Mononuclear cell (primary cell): ENCODE data around the gene TSC2. TPM values are rescaled to one million over a fixed set of nuclear protein-coding genes. Genes with fewer than 3 reads are reported as not detected.

Source experiments
- H3K27me3 ChIP-seq: 2 replicates; pipeline ENCODE4 v1.6.0; 2011; ENCODE audit warnings: low read length, control low read depth; ENCODE audit not compliant: insufficient read depth
- H3K4me1 ChIP-seq: 2 replicates; pipeline ENCODE4 v1.5.1; 2011; ENCODE audit warnings: mild to moderate bottlenecking, low read length, control low read depth; ENCODE audit not compliant: insufficient read depth
- H3K4me3 ChIP-seq: 2 replicates; pipeline ENCODE4 v1.5.1; 2011; ENCODE audit warnings: mild to moderate bottlenecking, low read length, moderate library complexity
- H3K9me3 ChIP-seq: 2 replicates; pipeline ENCODE4 v1.5.1; 2011; ENCODE audit warnings: low read depth, mild to moderate bottlenecking, control low read depth, low read length
- total RNA-seq: library from RNA; depleted of rRNA; stranded (reverse); fragments of >200 nt; gene quantifications from one replicate; pipeline ENCODE4 v1.2.3, GENCODE V29; 2012

The TSC2 gene
- total RNA-seq, 1 donor = 28.3 TPM

- Histone ChIP-seq H3K27me3 (no peaks in the 10 kb centered on the region), H3K4me3 (no peak overlapping the region), H3K9me3 (no peaks in the 10 kb centered on the region), H3K4me1 (peaks cover 9% of the 10 kb centered on the region)
Observed at GRCh38 chr16:2042986-2043666, 4.7 kb upstream of the TSC2 start.

GRCh38 chr16:2043667-2044451 lies 3.9 kb upstream of the TSC2 start:
- Histone ChIP-seq H3K9me3 (no peaks in the 10 kb centered on the region), H3K27me3 (no peaks in the 10 kb centered on the region), H3K4me1 (peaks cover 16% of the 10 kb centered on the region), H3K4me3 (no peak overlapping the region)

- Histone ChIP-seq H3K9me3 (no peaks in the 10 kb centered on the region), H3K4me3 (no peak overlapping the region), H3K4me1 (peaks cover 19% of the 10 kb centered on the region), H3K27me3 (no peaks in the 10 kb centered on the region)
Observed at GRCh38 chr16:2044541-2044940, 3.2 kb upstream of the TSC2 start.

- H3K4me1 ChIP-seq = peaks cover 19% of the 10 kb centered on the region
Observed at GRCh38 chr16:2045965-2046892, 1.6 kb upstream of the TSC2 start.

DNA sequence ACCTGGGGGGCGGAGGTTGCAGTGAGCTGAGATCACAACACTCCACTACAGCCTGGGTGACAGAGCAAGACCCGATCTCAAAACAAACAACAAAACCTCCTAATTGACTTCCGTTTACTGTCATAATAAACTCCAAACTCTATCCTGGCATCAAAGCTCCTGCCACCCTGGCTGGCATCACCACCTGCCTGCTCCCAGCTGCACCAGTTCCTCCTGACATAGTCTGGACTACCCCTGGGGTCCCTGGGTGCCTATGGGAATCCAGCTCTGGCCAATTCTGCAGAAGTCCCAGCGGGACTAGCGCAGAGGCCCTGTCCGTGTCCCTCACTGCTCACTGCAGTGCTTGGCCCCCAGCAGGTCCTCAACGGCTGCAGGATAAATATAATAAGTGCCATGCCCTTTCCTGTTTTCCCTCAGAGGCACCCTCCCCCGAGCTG lies 874 bp upstream of the TSC2 start:
- Histone ChIP-seq H3K27me3 (no peaks in the 10 kb centered on the region), H3K9me3 (no peaks in the 10 kb centered on the region), H3K4me3 (peak overlapping the region; percentile 76), H3K4me1 (peaks cover 19% of the 10 kb centered on the region)

More at GRCh38 chr16:2045965-2046892, 1.6 kb upstream of the TSC2 start:
- no peaks in the 10 kb centered on the region for H3K9me3 ChIP-seq
- no peak overlapping the region for H3K4me3 ChIP-seq
- no peaks in the 10 kb centered on the region for H3K27me3 ChIP-seq

- Histone ChIP-seq H3K9me3 (no peaks in the 10 kb centered on the region), H3K4me1 (peaks cover 19% of the 10 kb centered on the region), H3K4me3 (peak overlapping the region; percentile 76), H3K27me3 (no peaks in the 10 kb centered on the region)
Observed at GRCh38 chr16:2048116-2048543, 345 bp downstream of the TSC2 start.

DNA sequence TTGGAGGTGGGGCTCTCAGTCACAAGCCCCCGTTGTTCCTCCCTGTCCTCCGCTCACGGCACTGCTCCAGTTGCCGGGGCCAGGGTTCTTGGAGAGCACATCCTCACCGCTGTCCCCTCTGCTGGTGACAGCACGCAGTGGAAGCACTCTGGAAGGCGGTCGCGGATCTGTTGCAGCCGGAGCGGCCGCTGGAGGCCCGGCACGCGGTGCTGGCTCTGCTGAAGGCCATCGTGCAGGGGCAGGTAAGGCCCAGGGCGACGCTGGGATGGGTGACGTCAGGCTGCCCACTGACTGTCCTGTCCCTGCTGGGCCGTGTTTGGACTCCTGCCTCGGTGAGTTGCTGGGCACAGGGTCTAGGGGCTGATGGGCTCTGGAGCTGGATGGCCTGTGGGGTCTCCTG lies 5.4 kb downstream of the TSC2 start:
- no peak overlapping the region for H3K4me3 ChIP-seq
- peaks cover 10% of the 10 kb centered on the region for H3K4me1 ChIP-seq
- no peaks in the 10 kb centered on the region for H3K9me3 ChIP-seq
- no peaks in the 10 kb centered on the region for H3K27me3 ChIP-seq

- Histone ChIP-seq H3K9me3 (no peaks in the 10 kb centered on the region), H3K4me3 (no peak overlapping the region), H3K27me3 (no peaks in the 10 kb centered on the region), H3K4me1 (peaks cover 3% of the 10 kb centered on the region)
Observed at GRCh38 chr16:2053897-2054296, 6.1 kb downstream of the TSC2 start.

DNA sequence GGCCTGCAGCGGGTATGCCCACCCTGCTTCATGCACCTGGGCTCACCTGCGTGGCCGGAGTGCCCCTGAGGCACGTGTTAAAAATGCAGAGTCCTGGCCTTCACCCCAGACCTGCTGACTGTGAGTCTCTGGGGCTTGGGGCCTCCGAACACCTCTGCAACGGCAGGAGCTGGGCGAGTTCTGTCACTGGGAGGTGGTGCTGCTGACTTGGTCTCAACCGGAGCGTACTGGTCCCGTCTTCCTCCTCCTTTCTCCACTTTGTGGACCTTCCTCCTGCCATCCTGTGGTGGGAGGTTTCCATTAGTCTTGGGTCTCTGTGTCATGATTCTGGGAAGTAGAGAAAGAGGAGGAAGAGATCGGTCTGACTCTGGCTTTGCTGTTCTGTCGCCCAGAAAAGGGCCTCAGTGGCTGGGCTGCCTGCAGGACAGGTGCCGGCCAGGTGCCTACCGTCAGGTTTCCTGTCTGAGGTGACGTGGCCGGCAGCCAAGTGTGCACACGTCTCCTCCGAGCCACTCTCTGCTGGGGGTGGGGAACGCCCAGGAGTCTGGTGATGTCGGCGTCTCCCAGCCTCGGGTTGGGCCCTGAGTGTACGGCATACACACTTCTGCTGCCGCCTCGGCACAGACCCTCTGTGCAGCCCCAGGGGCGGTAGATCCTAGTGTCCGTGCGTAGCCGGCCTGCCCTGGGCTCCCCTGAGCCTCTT lies 6.9 kb downstream of the TSC2 start:
- Histone ChIP-seq H3K9me3 (no peaks in the 10 kb centered on the region), H3K4me1 (no peaks in the 10 kb centered on the region), H3K4me3 (no peak overlapping the region), H3K27me3 (no peaks in the 10 kb centered on the region)

GRCh38 chr16:2056077-2056476 lies 8.3 kb downstream of the TSC2 start:
- no peak overlapping the region for H3K4me3 ChIP-seq
- H3K9me3 ChIP-seq = no peaks in the 10 kb centered on the region
- no peaks in the 10 kb centered on the region for H3K27me3 ChIP-seq
- H3K4me1 ChIP-seq = no peaks in the 10 kb centered on the region

DNA sequence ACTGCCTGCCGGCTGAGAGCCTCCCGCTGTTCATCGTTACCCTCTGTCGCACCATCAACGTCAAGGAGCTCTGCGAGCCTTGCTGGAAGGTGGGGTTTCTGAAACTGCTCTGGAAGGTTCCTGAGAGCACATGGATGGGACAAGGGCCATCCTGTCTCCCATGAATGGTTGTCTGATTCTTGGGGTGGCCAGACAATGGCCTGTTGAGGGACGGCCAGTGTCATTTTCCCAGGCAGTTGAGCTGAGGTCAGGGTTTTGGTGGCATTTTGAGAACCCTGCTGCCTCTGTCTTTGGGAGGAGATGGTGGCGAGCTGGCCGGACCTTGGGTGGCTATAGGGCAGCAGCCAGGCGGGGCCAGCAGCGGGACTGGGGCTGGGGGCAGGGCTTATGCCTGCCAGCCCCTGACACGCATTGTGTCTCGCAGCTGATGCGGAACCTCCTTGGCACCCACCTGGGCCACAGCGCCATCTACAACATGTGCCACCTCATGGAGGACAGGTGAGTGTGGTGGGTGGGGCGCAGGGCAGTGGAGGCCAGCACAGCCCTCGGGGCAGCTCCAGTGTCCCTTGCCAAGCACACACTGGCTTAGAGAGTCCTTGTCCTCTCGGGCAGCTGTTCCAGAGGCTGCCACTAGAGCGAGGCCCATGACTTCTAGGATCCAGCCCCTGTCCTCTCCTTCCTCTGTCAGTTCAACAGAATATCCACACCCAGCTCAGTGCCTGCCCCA lies 9.1 kb downstream of the TSC2 start:
- Histone ChIP-seq H3K4me3 (no peak overlapping the region), H3K27me3 (no peaks in the 10 kb centered on the region), H3K9me3 (no peaks in the 10 kb centered on the region), H3K4me1 (no peaks in the 10 kb centered on the region)

DNA sequence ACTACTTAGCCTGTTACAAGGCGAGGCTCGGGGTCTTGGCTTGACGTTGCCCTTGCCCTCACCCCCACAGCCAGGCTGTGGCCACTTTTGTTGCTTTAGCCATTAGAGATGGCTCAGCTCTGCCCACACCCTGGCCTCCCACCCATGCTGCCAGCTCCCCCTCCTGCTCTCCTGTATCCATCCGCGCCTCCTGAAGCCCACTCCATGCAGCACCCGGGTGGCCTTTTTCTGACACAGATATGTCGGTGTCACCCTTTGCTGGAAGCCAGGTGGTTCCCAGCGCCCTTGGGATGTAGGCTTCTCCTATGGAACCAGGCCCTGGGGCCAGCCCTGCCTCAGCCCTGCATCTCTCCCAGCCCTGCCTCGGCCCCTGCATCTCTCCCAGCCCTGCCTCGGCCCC lies 9.7 kb downstream of the TSC2 start:
- H3K27me3 ChIP-seq = no peaks in the 10 kb centered on the region
- H3K4me1 ChIP-seq = no peaks in the 10 kb centered on the region
- no peaks in the 10 kb centered on the region for H3K9me3 ChIP-seq
- H3K4me3 ChIP-seq = no peak overlapping the region

DNA sequence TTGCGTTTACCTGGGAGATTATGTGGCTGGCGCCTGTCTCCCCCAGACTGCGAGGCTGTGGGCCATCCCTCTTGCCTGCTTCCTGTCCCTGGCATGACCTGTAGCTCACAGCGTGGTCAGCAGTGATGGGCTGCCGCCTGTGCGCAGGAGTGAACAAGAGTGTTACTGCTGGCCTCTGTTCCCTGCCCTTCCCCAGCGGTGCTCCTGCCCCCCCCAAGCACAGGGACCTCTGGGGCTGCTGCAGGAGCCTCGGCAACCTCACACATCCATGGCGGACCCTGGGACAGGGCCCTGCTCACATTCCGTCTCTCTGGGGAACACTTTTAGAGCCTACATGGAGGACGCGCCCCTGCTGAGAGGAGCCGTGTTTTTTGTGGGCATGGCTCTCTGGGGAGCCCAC lies 10.6 kb downstream of the TSC2 start:
- no peaks in the 10 kb centered on the region for H3K4me1 ChIP-seq

GRCh38 chr16:2058872-2059271 lies 11.1 kb downstream of the TSC2 start:
- no peaks in the 10 kb centered on the region for H3K27me3 ChIP-seq
- H3K9me3 ChIP-seq = no peaks in the 10 kb centered on the region
- H3K4me1 ChIP-seq = no peaks in the 10 kb centered on the region
- no peak overlapping the region for H3K4me3 ChIP-seq

More for the DNA sequence above, 10.6 kb downstream of the TSC2 start:
- Histone ChIP-seq H3K4me3 (no peak overlapping the region), H3K9me3 (no peaks in the 10 kb centered on the region), H3K27me3 (no peaks in the 10 kb centered on the region)
